Activated CD8-positive, alpha-beta memory T cell treated with anti-CD3 and anti-CD28 coated beads for 36 hours (primary cell): ENCODE data around the gene UPK1A. TPM values are rescaled to one million over a fixed set of nuclear protein-coding genes. Genes with fewer than 3 reads are reported as not detected.
"Not testable (repeated sequence)": the region's sequence is repeated elsewhere in the genome, so short reads cannot be mapped to it uniquely, and the experiment has no call there.

Source experiments
- CTCF ChIA-PET: fragments of 350-600 bp; sonication (Branson Sonifier 250); formaldehyde crosslinking; loops from one replicate; lab custom pipeline; 2021; ENCODE audit warnings: antibody characterized with exemption; lab: Charles Lee
- POLR2A ChIA-PET: fragments of 350-600 bp; sonication (Branson Sonifier 250); formaldehyde crosslinking; loops from one replicate; lab custom pipeline; 2021; ENCODE audit warnings: antibody characterized with exemption; lab: Charles Lee
- total RNA-seq, 2 experiments: library from RNA; stranded (reverse); gene quantifications; one replicate each; pipeline ENCODE4 v1.2.3, GENCODE V29; 2021

Gene UPK1A
- total RNA-seq, 2 experiments from 2014 or later = 0.23 to 0.38 TPM

GRCh38 chr19:35670686-35671085, 4.4 kb downstream of the UPK1A start:
- CTCF ChIA-PET = no interaction called here
- POLR2A ChIA-PET = no interaction called here

- ChIA-PET CTCF (interaction anchor here (0.7 kb wide), 1 partner anchor 37 kb away, joined by 3 read pairs; no protein-coding TSS in a partner anchor), POLR2A (no interaction called here)
Measured at GRCh38 chr19:35671818-35672217, 5.5 kb downstream of the UPK1A start.

- ChIA-PET POLR2A (interaction anchor here (0.6 to 1.1 kb wide), 2 partner anchors 13 to 25 kb away, joined by 5 to 14 read pairs; partner anchors contain the start of gene COX6B1), CTCF (interaction anchor here (0.7 kb wide), 1 partner anchor 92 kb away, joined by 3 read pairs; no protein-coding TSS in a partner anchor)
Measured at GRCh38 chr19:35673121-35673804, 6.9 kb downstream of the UPK1A start.

GRCh38 chr19:35675589-35676140, 9.3 kb downstream of the UPK1A start:
- CTCF ChIA-PET = no interaction called here
- POLR2A ChIA-PET = no interaction called here

- POLR2A ChIA-PET = no interaction called here
- CTCF ChIA-PET = no interaction called here
Measured at GRCh38 chr19:35689836-35690235, 23.5 kb downstream of the UPK1A start.

GRCh38 chr19:35691106-35691505, 24.8 kb downstream of the UPK1A start:
- CTCF ChIA-PET, POLR2A ChIA-PET: not testable (repeated sequence)

- ChIA-PET CTCF (interaction anchor here (0.6 to 2.2 kb wide), 7 partner anchors 11 to 369 kb away, joined by 3 to 9 read pairs (median 6); partner anchors contain the start of gene LIN37), POLR2A (no interaction called here)
Measured at GRCh38 chr19:35692010-35692409, 25.7 kb downstream of the UPK1A start.

GRCh38 chr19:35693422-35693821, 27.1 kb downstream of the UPK1A start:
- ChIA-PET POLR2A (no interaction called here), CTCF (interaction anchor here (0.7 to 2.2 kb wide), 10 partner anchors 9 to 197 kb away, joined by 3 to 9 read pairs (median 6); partner anchors contain the start of gene LIN37)

GRCh38 chr19:35693835-35694599, 27.7 kb downstream of the UPK1A start:
- ChIA-PET POLR2A (interaction anchor here (0.6 to 0.7 kb wide), 2 partner anchors 28 to 192 kb away, joined by 3 to 4 read pairs; no protein-coding TSS in a partner anchor), CTCF (interaction anchor here (0.6 to 2.8 kb wide), 20 partner anchors 8 to 181 kb away, joined by 3 to 35 read pairs (median 4); partner anchors contain the start of genes IGFLR1, KIRREL2, LIN37 and PSENEN)

- ChIA-PET CTCF (interaction anchor here (2.8 to 8.5 kb wide), 3 partner anchors 17 to 124 kb away, joined by 10 to 67 read pairs (median 17); no protein-coding TSS in a partner anchor), POLR2A (no interaction called here)
Measured at GRCh38 chr19:35695895-35696422, 29.6 kb downstream of the UPK1A start.

GRCh38 chr19:35696835-35697234, 30.5 kb downstream of the UPK1A start:
- ChIA-PET CTCF (interaction anchor here (2.8 to 8.5 kb wide), 3 partner anchors 16 to 123 kb away, joined by 10 to 67 read pairs (median 17); no protein-coding TSS in a partner anchor), POLR2A (interaction anchor here (0.5 kb wide), 1 partner anchor 123 kb away, joined by 3 read pairs; no protein-coding TSS in a partner anchor)

- ChIA-PET CTCF (interaction anchor here (0.7 to 8.5 kb wide), 6 partner anchors 8 to 46 kb away, joined by 3 to 67 read pairs (median 4); partner anchors contain the start of gene LIN37), POLR2A (interaction anchor here (0.8 to 2.6 kb wide), 7 partner anchors 11 to 55 kb away, joined by 3 to 56 read pairs (median 7); partner anchors contain the start of genes PSENEN and U2AF1L4)
Measured at GRCh38 chr19:35702223-35703012, 36.1 kb downstream of the UPK1A start.

GRCh38 chr19:35703343-35703742, 37.0 kb downstream of the UPK1A start:
- POLR2A ChIA-PET = interaction anchor here (1.5 to 2.6 kb wide), 3 partner anchors 10 to 37 kb away, joined by 7 to 56 read pairs (median 8); no protein-coding TSS in a partner anchor

GRCh38 chr19:35704218-35704617, 37.9 kb downstream of the UPK1A start, which contains the start of gene ZBTB32:
Gene ZBTB32 (plus strand): TSS chr19:35704558. CDS start chr19:35714627, 10,069 bp downstream.
- CTCF ChIA-PET = interaction anchor here (0.6 to 8.5 kb wide), 4 partner anchors 9 to 192 kb away, joined by 3 to 67 read pairs (median 3); no protein-coding TSS in a partner anchor
- POLR2A ChIA-PET = interaction anchor here (2.6 kb wide), 1 partner anchor 36 kb away, joined by 7 read pairs; no protein-coding TSS in a partner anchor

More at GRCh38 chr19:35703343-35703742, 37.0 kb downstream of the UPK1A start:
- CTCF ChIA-PET = interaction anchor here (0.7 to 8.5 kb wide), 4 partner anchors 9 to 193 kb away, joined by 3 to 67 read pairs (median 6); no protein-coding TSS in a partner anchor

- CTCF ChIA-PET = interaction anchor here (0.5 to 1.4 kb wide), 2 partner anchors 10 to 14 kb away, joined by 4 read pairs; no protein-coding TSS in a partner anchor
- POLR2A ChIA-PET = no interaction called here
Measured at GRCh38 chr19:35708391-35708790, 42.1 kb downstream of the UPK1A start.

GRCh38 chr19:35710784-35711723, 44.7 kb downstream of the UPK1A start:
- ChIA-PET POLR2A (interaction anchor here (0.8 to 6.2 kb wide), 9 partner anchors 8 to 159 kb away, joined by 3 to 56 read pairs (median 4); partner anchors contain the start of genes IGFLR1, LIN37, PSENEN and U2AF1L4), CTCF (interaction anchor here (0.7 to 6.6 kb wide), 7 partner anchors 11 to 364 kb away, joined by 3 to 67 read pairs (median 3); partner anchors contain the start of genes LIN37 and ZBTB32)
